HFFc6 (cell line): ENCODE results near the gene PRR27. TPM values are rescaled to one million over a fixed set of nuclear protein-coding genes. Genes with fewer than 3 reads are reported as not detected.

Source experiments
- DNase-seq: peaks from one replicate; pipeline ENCODE4 v3.0.0-alpha.2; 2018
- H3K27ac Mint-ChIP-seq: 2 replicates; pipeline ENCODE4 v1.8.0; 2020; ENCODE audit warnings: mild to moderate bottlenecking, mixed read lengths
- H3K27me3 Mint-ChIP-seq: 2 replicates; pipeline ENCODE4 v1.8.0; 2021; ENCODE audit warnings: mild to moderate bottlenecking, moderate library complexity, mixed read lengths; ENCODE audit not compliant: insufficient read depth
- H3K36me3 Mint-ChIP-seq: 2 replicates; pipeline ENCODE4 v1.8.0; 2021; ENCODE audit warnings: low read depth, mixed read lengths
- H3K4me1 Mint-ChIP-seq: 2 replicates; pipeline ENCODE4 v1.8.0; 2020; ENCODE audit warnings: low read depth, mixed read lengths
- H3K4me3 Mint-ChIP-seq: 2 replicates; pipeline ENCODE4 v1.8.0; 2020; ENCODE audit warnings: mild to moderate bottlenecking, moderate library complexity, mixed read lengths
- H3K9me3 Mint-ChIP-seq: 2 replicates; pipeline ENCODE4 v1.8.0; 2020; ENCODE audit warnings: mild to moderate bottlenecking, mixed read lengths
- CTCF ChIP-seq: fragments of 200-600 bp; sonication (generic); IDR thresholded peaks from 2 replicates; pipeline ENCODE4 v1.5.0; 2021; ENCODE audit warnings: antibody characterized with exemption, mild to moderate bottlenecking
- total RNA-seq, 6 experiments: library from RNA; stranded (reverse); fragmentation: NEBNext Ultra II Directional; extraction: Animal tissue kit (Norgen Biotek cat#: 25700); gene quantifications; 2 replicates in 1 of 6; 3 replicates in 5 of 6; pipeline ENCODE4 v1.2.3, GENCODE V29; 2021

Gene PRR27
- total RNA-seq, 6 experiments from 2014 or later: not detected

- no peak for DNase-seq
- Mint-ChIP-seq H3K27me3 (no peaks in the 10 kb centered on the region), H3K9me3 (peaks cover 6% of the 10 kb centered on the region), H3K4me1 (no peaks in the 10 kb centered on the region), H3K36me3 (no peaks in the 10 kb centered on the region), H3K4me3 (no peak overlapping the region), H3K27ac (no peak overlapping the region)
- peak; percentile 28 for TF ChIP-seq CTCF
Observed at GRCh38 chr4:70183940-70184246, 29.9 kb downstream of the PRR27 start.

- no peaks in the 10 kb centered on the region for H3K27me3 Mint-ChIP-seq
- no peak overlapping the region for H3K4me3 Mint-ChIP-seq
- TF ChIP-seq CTCF: no peak
- H3K36me3 Mint-ChIP-seq: no peaks in the 10 kb centered on the region
- no peak for DNase-seq
- H3K4me1 Mint-ChIP-seq: no peaks in the 10 kb centered on the region
- peaks cover 19% of the 10 kb centered on the region; the same call in 1 of the 2 replicates for H3K9me3 Mint-ChIP-seq
- no peak overlapping the region for H3K27ac Mint-ChIP-seq
Observed at GRCh38 chr4:70187216-70187615, 33.2 kb downstream of the PRR27 start.

GRCh38 chr4:70190579-70190978 is 36.5 kb downstream of the PRR27 start:
- no peak overlapping the region for H3K4me3 Mint-ChIP-seq
- no peaks in the 10 kb centered on the region for H3K36me3 Mint-ChIP-seq
- H3K27ac Mint-ChIP-seq: no peak overlapping the region
- no peaks in the 10 kb centered on the region for H3K4me1 Mint-ChIP-seq
- peaks cover 26% of the 10 kb centered on the region for H3K9me3 Mint-ChIP-seq
- H3K27me3 Mint-ChIP-seq: no peaks in the 10 kb centered on the region
- no peak for DNase-seq
- no peak for TF ChIP-seq CTCF

GRCh38 chr4:70191647-70192046 is 37.6 kb downstream of the PRR27 start:
- Mint-ChIP-seq H3K9me3 (peaks cover 31% of the 10 kb centered on the region), H3K27me3 (no peaks in the 10 kb centered on the region), H3K4me3 (no peak overlapping the region), H3K27ac (no peak overlapping the region), H3K36me3 (no peaks in the 10 kb centered on the region), H3K4me1 (no peaks in the 10 kb centered on the region)
- no peak for DNase-seq
- TF ChIP-seq CTCF: no peak

- Mint-ChIP-seq H3K9me3 (peaks cover 37% of the 10 kb centered on the region), H3K4me1 (no peaks in the 10 kb centered on the region), H3K36me3 (no peaks in the 10 kb centered on the region), H3K27me3 (no peaks in the 10 kb centered on the region), H3K4me3 (no peak overlapping the region), H3K27ac (no peak overlapping the region)
- DNase-seq: no peak
- no peak for TF ChIP-seq CTCF
Observed at GRCh38 chr4:70192895-70193294, 38.9 kb downstream of the PRR27 start.

- no peaks in the 10 kb centered on the region for H3K36me3 Mint-ChIP-seq
Observed at GRCh38 chr4:70195425-70195824, 41.4 kb downstream of the PRR27 start, which contains the start of gene ODAM. TSS of gene ODAM (plus strand) at chr4:70195725. CDS start at chr4:70196544, 819 bp downstream.

More at GRCh38 chr4:70195425-70195824, 41.4 kb downstream of the PRR27 start, which contains the start of gene ODAM:
- no peak for DNase-seq
- no peak within 1 kb of the TSS for H3K4me3 Mint-ChIP-seq
- H3K27me3 Mint-ChIP-seq: no peaks in the 10 kb centered on the region
- no peak for TF ChIP-seq CTCF
- no peak within 1 kb of the TSS for H3K27ac Mint-ChIP-seq
- peaks cover 36% of the 10 kb centered on the region for H3K9me3 Mint-ChIP-seq
- no peaks in the 10 kb centered on the region for H3K4me1 Mint-ChIP-seq
